ENCODE results near the gene ITIH3. TPM values are rescaled to one million over a fixed set of nuclear protein-coding genes. Genes with fewer than 3 reads are reported as not detected.

ITIH3 gene
- total RNA-seq (ENCODE audit: unreplicated experiment) = not detected
- long read RNA-seq = 0 reads

DNA sequence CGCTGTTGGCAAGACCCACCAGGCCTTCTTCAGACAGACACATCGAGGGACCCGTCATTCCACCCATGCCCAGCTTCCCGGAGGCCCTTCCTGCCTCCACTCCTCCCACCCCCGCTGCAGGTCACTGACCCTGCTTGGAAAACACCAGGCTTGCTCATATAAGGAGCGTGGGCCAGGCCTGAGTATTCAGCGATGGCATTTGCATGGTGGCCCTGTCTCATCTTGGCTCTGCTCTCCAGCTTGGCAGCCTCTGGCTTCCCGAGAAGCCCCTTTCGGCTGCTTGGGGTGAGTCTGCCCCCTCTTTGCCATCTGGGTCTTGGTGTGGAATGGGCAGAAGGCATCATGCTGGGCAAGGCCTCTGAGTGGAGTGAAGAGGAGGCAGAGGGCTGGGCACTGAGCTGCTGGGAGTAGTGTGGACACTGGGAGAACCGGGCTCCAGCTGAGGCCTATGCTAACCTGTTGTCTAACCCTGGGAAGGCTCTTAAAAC, at the start of gene ITIH3:
Gene ITIH3 (plus strand): TSS at position 185 of the 488 bp plus-strand sequence. CDS start 8 bp downstream, at position 193.
- Mint-ChIP-seq H3K27me3 (ENCODE audit: unreplicated experiment) (peaks cover 5% of the 10 kb centered on the region), H3K9me3 (ENCODE audit: unreplicated experiment) (peaks cover 8% of the 10 kb centered on the region), H3K4me3 (ENCODE audit: unreplicated experiment) (no peak within 1 kb of the TSS), H3K4me1 (ENCODE audit: low read depth, unreplicated experiment) (peaks cover 7% of the 10 kb centered on the region), H3K27ac (ENCODE audit: unreplicated experiment) (peak within 1 kb of the TSS; percentile 39), H3K36me3 (ENCODE audit: unreplicated experiment) (no peaks in the 10 kb centered on the region)
- TF ChIP-seq CTCF (IDR thresholded peaks at IDR 0.05; ENCODE audit: partially characterized antibody, unreplicated experiment) = no peak
- no peak for DNase-seq

GRCh38 chr3:52752045-52752660, 42.4 kb upstream of the ITIH3 start:
- no peak for DNase-seq
- Mint-ChIP-seq H3K27me3 (ENCODE audit: unreplicated experiment) (no peaks in the 10 kb centered on the region), H3K27ac (ENCODE audit: unreplicated experiment) (no peak overlapping the region), H3K4me3 (ENCODE audit: unreplicated experiment) (no peak overlapping the region), H3K9me3 (ENCODE audit: unreplicated experiment) (no peaks in the 10 kb centered on the region), H3K4me1 (ENCODE audit: low read depth, unreplicated experiment) (no peaks in the 10 kb centered on the region), H3K36me3 (ENCODE audit: unreplicated experiment) (no peaks in the 10 kb centered on the region)
- TF ChIP-seq CTCF (IDR thresholded peaks at IDR 0.05; ENCODE audit: partially characterized antibody, unreplicated experiment) = no peak

- Mint-ChIP-seq H3K27me3 (ENCODE audit: unreplicated experiment) (no peaks in the 10 kb centered on the region), H3K27ac (ENCODE audit: unreplicated experiment) (no peak overlapping the region), H3K9me3 (ENCODE audit: unreplicated experiment) (no peaks in the 10 kb centered on the region), H3K4me3 (ENCODE audit: unreplicated experiment) (no peak overlapping the region), H3K36me3 (ENCODE audit: unreplicated experiment) (no peaks in the 10 kb centered on the region), H3K4me1 (ENCODE audit: low read depth, unreplicated experiment) (no peaks in the 10 kb centered on the region)
- no peak for TF ChIP-seq CTCF (IDR thresholded peaks at IDR 0.05; ENCODE audit: partially characterized antibody, unreplicated experiment)
- no peak for DNase-seq
These were observed 40.2 kb upstream of the ITIH3 start for GRCh38 chr3:52754373-52754772.

DNA sequence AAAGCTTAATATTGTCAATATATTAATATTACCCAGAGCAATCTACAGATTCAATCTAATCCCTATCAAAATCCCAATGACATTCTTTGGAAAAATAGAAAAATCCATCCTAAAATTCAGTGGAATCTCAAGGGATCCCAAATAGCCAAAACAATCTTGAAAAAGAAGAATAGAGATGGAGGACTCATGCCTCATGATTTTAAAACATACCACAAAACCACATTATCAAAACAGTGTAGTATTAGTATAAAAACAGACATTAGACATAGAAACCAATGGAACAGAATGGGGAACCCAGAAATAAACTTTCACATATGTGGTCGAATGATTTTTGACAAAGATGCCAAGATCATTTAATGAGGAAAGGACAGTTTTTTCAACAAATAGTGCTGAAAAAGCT, 38.5 kb upstream of the ITIH3 start:
- DNase-seq = no peak
- Mint-ChIP-seq H3K27ac (ENCODE audit: unreplicated experiment) (no peak overlapping the region), H3K9me3 (ENCODE audit: unreplicated experiment) (no peaks in the 10 kb centered on the region), H3K4me1 (ENCODE audit: low read depth, unreplicated experiment) (no peaks in the 10 kb centered on the region), H3K4me3 (ENCODE audit: unreplicated experiment) (no peak overlapping the region), H3K27me3 (ENCODE audit: unreplicated experiment) (no peaks in the 10 kb centered on the region), H3K36me3 (ENCODE audit: unreplicated experiment) (no peaks in the 10 kb centered on the region)
- TF ChIP-seq CTCF (IDR thresholded peaks at IDR 0.05; ENCODE audit: partially characterized antibody, unreplicated experiment) = no peak

- DNase-seq = no peak
These were observed 31.1 kb upstream of the ITIH3 start for GRCh38 chr3:52763466-52763865.

More at GRCh38 chr3:52763466-52763865, 31.1 kb upstream of the ITIH3 start:
- Mint-ChIP-seq H3K27me3 (ENCODE audit: unreplicated experiment) (no peaks in the 10 kb centered on the region), H3K4me1 (ENCODE audit: low read depth, unreplicated experiment) (no peaks in the 10 kb centered on the region), H3K9me3 (ENCODE audit: unreplicated experiment) (no peaks in the 10 kb centered on the region), H3K4me3 (ENCODE audit: unreplicated experiment) (no peak overlapping the region), H3K36me3 (ENCODE audit: unreplicated experiment) (no peaks in the 10 kb centered on the region), H3K27ac (ENCODE audit: unreplicated experiment) (no peak overlapping the region)
- TF ChIP-seq CTCF (IDR thresholded peaks at IDR 0.05; ENCODE audit: partially characterized antibody, unreplicated experiment) = no peak

Data from glutamatergic neuron (in vitro differentiated cells).